ENCODE measurements around the gene PLSCR5.

The PLSCR5 gene

GRCh38 chr3:146605106-146605505, at the start of gene PLSCR5:
Gene PLSCR5, minus strand, starts transcription at chr3:146605346. Its CDS starts 134 bp downstream, at chr3:146605212.
- DNase-seq (ENCODE audit: low read depth) = no peak

GRCh38 chr3:146653978-146654377, 48.8 kb upstream of the PLSCR5 start:
- no peak for DNase-seq (ENCODE audit: low read depth)

- DNase-seq (ENCODE audit: low read depth) = no peak
Observed at GRCh38 chr3:146650691-146651442, 45.7 kb upstream of the PLSCR5 start.

- DNase-seq (ENCODE audit: low read depth) = no peak
Observed at GRCh38 chr3:146646261-146646660, 41.1 kb upstream of the PLSCR5 start.

GRCh38 chr3:146640955-146641867, 36.1 kb upstream of the PLSCR5 start:
- DNase-seq (ENCODE audit: low read depth) = no peak

- no peak for DNase-seq (ENCODE audit: low read depth)
Observed at GRCh38 chr3:146640361-146640760, 35.2 kb upstream of the PLSCR5 start.

- no peak for DNase-seq (ENCODE audit: low read depth)
Observed at GRCh38 chr3:146638718-146639117, 33.6 kb upstream of the PLSCR5 start.

GRCh38 chr3:146637871-146638270, 32.7 kb upstream of the PLSCR5 start:
- DNase-seq (ENCODE audit: low read depth) = no peak

- no peak for DNase-seq (ENCODE audit: low read depth)
Observed at GRCh38 chr3:146636881-146637280, 31.7 kb upstream of the PLSCR5 start.

- no peak for DNase-seq (ENCODE audit: low read depth)
Observed at GRCh38 chr3:146634346-146634745, 29.2 kb upstream of the PLSCR5 start.

- DNase-seq (ENCODE audit: low read depth) = no peak
Observed at GRCh38 chr3:146628671-146629070, 23.5 kb upstream of the PLSCR5 start.

GRCh38 chr3:146626403-146627122, 21.4 kb upstream of the PLSCR5 start:
- DNase-seq (ENCODE audit: low read depth) = no peak

- no peak for DNase-seq (ENCODE audit: low read depth)
Observed at GRCh38 chr3:146625186-146625775, 20.1 kb upstream of the PLSCR5 start.

GRCh38 chr3:146621723-146622122, 16.6 kb upstream of the PLSCR5 start:
- no peak for DNase-seq (ENCODE audit: low read depth)

- no peak for DNase-seq (ENCODE audit: low read depth)
Observed at GRCh38 chr3:146612015-146612414, 6.9 kb upstream of the PLSCR5 start.

- DNase-seq (ENCODE audit: low read depth) = no peak
Observed at GRCh38 chr3:146611096-146611495, 6.0 kb upstream of the PLSCR5 start.

GRCh38 chr3:146598535-146598934, 6.6 kb downstream of the PLSCR5 start:
- DNase-seq (ENCODE audit: low read depth) = no peak

- no peak for DNase-seq (ENCODE audit: low read depth)
Observed at GRCh38 chr3:146594843-146595482, 10.2 kb downstream of the PLSCR5 start.

GRCh38 chr3:146593776-146594175, 11.4 kb downstream of the PLSCR5 start:
- no peak for DNase-seq (ENCODE audit: low read depth)

GRCh38 chr3:146590521-146590920, 14.6 kb downstream of the PLSCR5 start:
- no peak for DNase-seq (ENCODE audit: low read depth)

GRCh38 chr3:146589899-146590508, 15.1 kb downstream of the PLSCR5 start:
- DNase-seq (ENCODE audit: low read depth) = no peak

All from non-pigmented ciliary epithelial cell (primary cell).